G401.6 (cell line): Measurements from ENCODE around the gene FKBP2.
A peak's percentile ranks its signal among the peaks of the same experiment; 100 is the strongest.

Source experiments
- FAIRE-seq: peaks from 2 replicates; lab custom pipeline; 2012; peaks lifted over from hg19 to GRCh38; lab: Jason Lieb, UNC

The FKBP2 gene

DNA sequence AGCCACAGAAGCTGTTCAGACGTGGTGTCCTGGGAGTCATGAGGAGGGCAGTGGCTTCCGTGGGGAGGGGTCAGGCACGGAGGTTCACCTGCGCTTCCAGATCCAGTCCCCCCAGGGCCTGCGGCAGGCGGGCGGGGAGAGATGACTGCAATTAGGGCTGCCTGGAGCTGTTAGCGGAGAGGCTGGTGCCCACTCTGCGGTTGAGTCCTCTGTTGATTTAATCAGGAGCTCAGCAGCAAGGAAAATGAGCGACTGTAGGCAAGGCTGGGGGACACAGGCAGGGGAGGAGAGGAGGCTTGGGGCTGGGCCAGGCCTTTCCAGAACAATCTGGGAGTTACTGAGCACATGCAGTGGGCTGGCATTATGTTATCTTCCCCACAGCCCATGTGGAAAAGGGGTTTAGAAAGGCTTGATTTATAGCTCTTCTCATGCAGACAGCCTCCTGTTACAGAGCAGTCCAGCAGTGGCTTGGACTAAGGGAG, 23.5 kb downstream of the FKBP2 start:
- FAIRE-seq: no peak

- no peak for FAIRE-seq
These were observed 24.6 kb downstream of the FKBP2 start for GRCh38 chr11:64265176-64266160.

DNA sequence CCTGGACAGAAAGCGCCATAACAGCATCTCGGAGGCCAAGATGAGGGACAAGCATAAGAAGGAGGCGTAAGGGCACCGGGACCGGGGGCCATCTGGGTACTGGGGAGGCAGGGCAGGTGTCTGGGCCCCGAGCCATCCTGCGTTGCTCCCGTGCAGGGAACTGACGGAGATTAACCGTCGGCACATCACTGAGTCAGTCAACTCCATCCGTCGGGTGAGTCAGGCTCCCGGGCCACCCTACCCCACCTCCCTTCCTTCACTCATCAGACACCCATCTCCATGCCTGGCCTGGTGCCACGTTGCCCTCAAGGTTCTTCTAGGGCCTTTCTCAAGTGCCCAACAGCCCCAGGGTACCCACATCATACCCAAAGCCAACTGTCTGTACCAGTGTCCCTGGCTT, 25.4 kb downstream of the FKBP2 start:
- FAIRE-seq: no peak

GRCh38 chr11:64267207-64267945, 26.5 kb downstream of the FKBP2 start:
- no peak for FAIRE-seq

DNA sequence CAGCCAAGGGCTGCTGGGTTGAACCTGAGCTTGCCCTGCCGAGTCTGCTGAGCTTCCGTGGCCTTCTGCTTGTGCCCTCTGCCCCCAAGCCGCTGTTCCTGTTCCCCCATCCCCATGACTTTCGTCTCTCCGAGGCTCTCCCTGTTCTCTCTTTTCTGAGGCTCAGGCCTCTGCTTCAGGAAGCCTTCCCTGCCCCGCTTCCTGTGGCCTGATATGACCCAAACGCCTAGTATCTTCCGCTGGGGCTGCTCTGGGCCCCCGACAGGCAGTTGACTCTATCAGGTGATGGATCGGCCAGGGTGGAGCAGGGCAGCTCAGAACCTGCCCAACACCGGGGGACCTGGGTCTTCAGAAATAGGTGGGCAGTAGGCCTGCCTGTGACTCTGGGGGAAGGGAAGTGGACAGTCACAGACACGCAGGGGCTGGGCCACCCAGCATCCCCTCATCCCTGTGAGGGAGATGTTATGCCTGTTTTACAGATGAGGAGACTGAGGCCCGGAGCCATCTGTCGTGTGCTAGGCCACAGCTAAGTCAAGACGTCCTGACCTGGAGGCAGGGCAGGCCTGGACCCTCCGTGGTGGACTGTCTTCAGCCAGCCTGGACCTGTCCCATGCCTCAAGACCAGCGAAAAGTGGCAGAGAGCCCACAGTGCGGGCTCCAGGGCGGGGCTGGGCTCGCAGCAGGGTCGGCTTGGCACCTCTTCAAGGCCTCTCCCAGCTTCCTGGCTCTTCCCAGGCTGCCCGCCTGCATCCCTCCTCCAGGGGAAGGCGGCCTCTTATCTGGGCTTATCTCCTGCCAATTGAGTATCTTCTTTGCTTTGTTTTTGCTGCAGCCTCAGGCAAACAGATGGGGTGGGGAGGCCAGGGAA, 27.4 kb downstream of the FKBP2 start:
- no peak for FAIRE-seq

DNA sequence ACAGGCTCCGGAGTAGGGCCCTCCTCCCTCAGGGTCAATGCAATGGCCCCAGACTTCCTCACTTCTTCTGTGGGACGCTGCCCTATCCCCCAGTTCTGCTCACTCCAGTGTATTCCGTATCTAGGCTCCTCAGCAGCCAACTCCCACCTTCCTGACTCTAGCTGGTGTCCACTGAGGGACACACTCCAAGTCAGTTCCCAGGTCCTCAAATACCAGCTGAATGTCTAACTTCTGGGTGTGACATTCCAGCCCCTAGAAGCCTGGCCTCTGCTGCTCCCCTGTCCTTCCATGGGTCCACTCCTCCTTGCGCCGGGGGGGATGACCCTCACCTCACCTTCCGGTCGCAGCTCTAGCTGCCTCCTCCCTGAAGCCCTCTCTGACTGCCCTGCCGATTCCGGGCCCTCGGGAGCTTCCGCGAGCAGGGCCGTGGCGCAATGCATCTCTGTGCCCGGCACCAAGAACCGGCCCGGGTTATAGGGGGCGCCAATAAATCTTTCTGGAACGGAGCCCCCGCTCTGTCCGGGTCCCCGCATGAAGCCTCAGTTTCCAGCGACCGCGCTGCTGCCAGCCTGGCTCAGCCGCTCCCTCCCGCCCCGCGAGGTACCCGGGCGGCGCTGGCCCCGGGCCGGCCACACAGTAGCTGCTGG, 28.1 kb downstream of the FKBP2 start:
- no peak for FAIRE-seq

GRCh38 chr11:64269540-64270220, 28.8 kb downstream of the FKBP2 start:
- peak; percentile 98 for FAIRE-seq

DNA sequence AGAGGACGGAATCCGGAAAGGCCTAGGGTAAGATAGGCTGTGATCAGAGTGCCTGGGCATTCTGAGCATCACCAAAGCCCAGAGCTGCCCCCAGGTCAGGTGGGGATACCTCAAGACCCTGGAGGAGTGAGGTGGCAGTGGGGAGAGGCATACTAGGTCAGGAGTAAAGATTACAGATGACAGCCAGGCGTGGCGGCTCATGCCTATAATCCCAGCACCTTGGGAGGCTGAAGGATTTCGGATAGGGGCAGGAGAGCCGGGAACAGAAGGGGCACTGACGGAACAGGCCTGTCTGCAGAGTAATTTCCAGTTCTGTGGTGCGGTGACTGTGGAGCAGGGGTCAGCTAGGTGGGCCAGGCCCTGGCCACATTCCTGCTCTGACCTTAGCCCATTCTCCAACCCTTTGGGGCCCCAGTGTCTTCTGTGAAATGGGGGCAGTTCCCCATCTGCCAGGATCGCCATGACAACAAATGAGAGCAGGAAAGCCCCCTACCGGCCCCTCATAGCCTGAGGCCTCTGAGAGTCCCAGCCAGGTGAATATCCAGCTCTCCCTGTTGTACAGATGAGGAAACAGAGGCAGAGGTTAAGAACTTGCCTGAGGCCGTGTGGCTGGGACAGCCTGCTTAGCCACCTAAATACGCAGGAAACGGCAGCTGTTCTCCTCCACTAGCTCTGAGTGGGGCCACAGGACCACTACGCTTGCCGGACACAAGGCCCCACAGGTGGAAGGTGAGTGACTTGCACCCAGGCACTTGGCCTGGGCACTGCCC, 34.3 kb downstream of the FKBP2 start:
- FAIRE-seq: no peak

DNA sequence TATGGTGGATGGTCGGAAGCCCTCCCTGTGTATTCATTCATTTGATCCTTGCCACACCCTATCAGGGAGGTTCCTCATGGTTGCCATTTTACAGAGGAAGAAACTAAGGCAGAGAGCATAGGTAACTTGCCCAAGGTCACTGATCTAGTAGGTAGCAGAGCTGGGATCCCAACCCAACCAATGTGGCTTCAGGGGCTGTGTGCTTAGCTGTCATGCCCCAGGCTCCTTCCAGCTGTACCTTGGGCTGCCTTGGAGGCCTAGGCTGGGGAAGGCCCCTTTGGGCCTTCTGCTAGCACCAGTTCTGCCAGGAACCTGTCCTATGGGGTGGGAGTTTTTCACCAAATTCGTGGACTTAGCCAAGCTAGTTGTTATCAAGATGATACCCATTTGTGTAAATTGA, 34.9 kb downstream of the FKBP2 start:
- FAIRE-seq: no peak

- FAIRE-seq: no peak
These were observed 35.9 kb downstream of the FKBP2 start for GRCh38 chr11:64276653-64277431.

DNA sequence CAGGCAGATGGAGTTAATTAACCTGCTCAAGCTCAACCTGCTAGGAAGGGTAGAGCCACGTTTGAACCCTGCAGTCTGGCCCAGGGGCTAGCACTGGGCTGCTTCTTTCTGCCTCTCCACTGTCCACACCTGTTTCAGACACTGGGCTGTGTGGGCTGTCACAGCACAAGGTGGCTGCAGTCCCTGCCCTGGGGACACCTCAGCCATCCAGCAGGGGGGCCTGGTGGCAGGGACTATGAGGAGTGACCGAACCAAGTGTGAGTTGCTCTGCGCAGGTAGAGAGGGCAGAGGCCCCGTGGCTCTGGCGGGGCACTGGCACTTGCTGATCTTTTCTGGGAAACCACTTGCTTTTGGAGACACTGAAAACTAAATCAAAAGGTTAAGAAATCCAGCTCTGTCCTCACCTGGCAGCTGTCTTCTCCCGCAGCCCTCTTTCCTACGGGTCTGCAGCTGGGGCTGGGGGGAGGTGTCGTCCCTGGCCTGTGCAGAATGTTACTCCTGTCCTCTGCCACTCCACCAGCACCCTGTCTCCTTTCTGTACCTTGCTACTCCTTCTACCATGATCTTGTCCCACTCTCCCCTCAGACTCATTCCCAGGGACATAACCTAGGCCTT, 37.8 kb downstream of the FKBP2 start:
- FAIRE-seq: no peak

- FAIRE-seq: no peak
These were observed 41.3 kb downstream of the FKBP2 start for GRCh38 chr11:64281957-64282770.

GRCh38 chr11:64283092-64283491, 42.2 kb downstream of the FKBP2 start:
- FAIRE-seq: no peak

- FAIRE-seq: peak; percentile 87
These were observed 43.4 kb downstream of the FKBP2 start, which contains the start of gene BAD for GRCh38 chr11:64284048-64284961. TSS of gene BAD (minus strand) at chr11:64284665. CDS start at chr11:64284368, 297 bp downstream.

GRCh38 chr11:64284962-64285884, 44.3 kb downstream of the FKBP2 start, which contains the start of gene GPR137:
TSS of gene GPR137 (plus strand) at chr11:64285848. CDS start at chr11:64286525, 677 bp downstream.
- no peak for FAIRE-seq
